NCI-H510A (cell line): ENCODE measurements around the gene TTLL13.
A peak's percentile ranks its signal among the peaks of the same experiment; 100 is the strongest.
"Not testable (repeated sequence)": the region's sequence is repeated elsewhere in the genome, so short reads cannot be mapped to it uniquely, and the experiment has no call there.

Experiments
- DNase-seq: peaks from one replicate; lab custom pipeline; 2025; lab: John Stamatoyannopoulos, UW

Gene TTLL13

GRCh38 chr15:90234096-90234988 is 15.0 kb upstream of the TTLL13 start, which contains the start of gene GDPGP1:
GDPGP1 (plus strand) TSS chr15:90234209; CDS start chr15:90240909, 6,700 bp downstream.
- no peak for DNase-seq

GRCh38 chr15:90239371-90239770 is 10.0 kb upstream of the TTLL13 start:
- no peak for DNase-seq

GRCh38 chr15:90240856-90241255 is 8.5 kb upstream of the TTLL13 start:
- no peak for DNase-seq

GRCh38 chr15:90241343-90242192 is 7.8 kb upstream of the TTLL13 start:
- DNase-seq: no peak

- no peak for DNase-seq
Observed at GRCh38 chr15:90243943-90244639, 5.3 kb upstream of the TTLL13 start.

- DNase-seq: no peak
Observed at GRCh38 chr15:90248789-90249202, 560 bp upstream of the TTLL13 start.

GRCh38 chr15:90257776-90258175 is 8.4 kb downstream of the TTLL13 start:
- no peak for DNase-seq

- no peak for DNase-seq
Observed at GRCh38 chr15:90259524-90259923, 10.2 kb downstream of the TTLL13 start.

- not testable (repeated sequence) for DNase-seq
Observed at GRCh38 chr15:90260731-90261130, 11.4 kb downstream of the TTLL13 start.

GRCh38 chr15:90261811-90262210 is 12.5 kb downstream of the TTLL13 start:
- DNase-seq: no peak

GRCh38 chr15:90262426-90262825 is 13.1 kb downstream of the TTLL13 start:
- DNase-seq: no peak

- DNase-seq: no peak
Observed at GRCh38 chr15:90264671-90265070, 15.3 kb downstream of the TTLL13 start.

- DNase-seq: peak; percentile 67
Observed at GRCh38 chr15:90265271-90266060, 16.1 kb downstream of the TTLL13 start, which contains the start of gene NGRN. NGRN (plus strand) TSS chr15:90265672; CDS start chr15:90265713, 41 bp downstream.

- DNase-seq: no peak
Observed at GRCh38 chr15:90266061-90266431, 16.7 kb downstream of the TTLL13 start.

- DNase-seq: no peak
Observed at GRCh38 chr15:90266485-90266884, 17.1 kb downstream of the TTLL13 start.

GRCh38 chr15:90268415-90268814 is 19.1 kb downstream of the TTLL13 start:
- DNase-seq: no peak

- DNase-seq: no peak
Observed at GRCh38 chr15:90270502-90271150, 21.3 kb downstream of the TTLL13 start.

GRCh38 chr15:90271459-90272166 is 22.3 kb downstream of the TTLL13 start:
- DNase-seq: no peak

GRCh38 chr15:90278467-90278866 is 29.1 kb downstream of the TTLL13 start:
- DNase-seq: not testable (repeated sequence)

GRCh38 chr15:90280743-90281142 is 31.4 kb downstream of the TTLL13 start:
- DNase-seq: not testable (repeated sequence)
